ENCODE measurements around the gene NEGR1. TPM values are rescaled to one million over a fixed set of nuclear protein-coding genes. Genes with fewer than 3 reads are reported as not detected.

The NEGR1 gene
- total RNA-seq, 4 donors from 2014 or later = 34.5 to 58.8 (median 48.5) TPM

- intact Hi-C loops (cut with DNase I) = no loop called here
- Histone ChIP-seq H3K36me3 (no peaks in the 10 kb centered on the region), H3K27me3 (no peaks in the 10 kb centered on the region), H3K9me3 (no peaks in the 10 kb centered on the region), H3K27ac (replicated peaks in 1 of 4) (peak overlapping the region; percentile 15 to 46 (median 37)), H3K4me1 (peaks cover 0 to 36% (median 25%) of the 10 kb centered on the region in 4 donors), H3K4me3 (no peak overlapping the region)
- TF ChIP-seq POLR2AphosphoS5 (IDR thresholded peaks at IDR 0.05) (no peak), EP300 (IDR thresholded peaks at IDR 0.05) (no peak), POLR2A (IDR thresholded peaks at IDR 0.05; ENCODE audit: low read depth) (no peak), CTCF (IDR thresholded peaks at IDR 0.05) (no peak)
- DNase-seq (ENCODE audit: extremely low spot score) = no peak
Measured at GRCh38 chr1:72182859-72183258, 99.5 kb downstream of the NEGR1 start.

- Histone ChIP-seq H3K27ac (replicated peaks in 1 of 4) (no peak overlapping the region), H3K4me3 (no peak overlapping the region), H3K4me1 (peaks cover 0 to 14% (median 13%) of the 10 kb centered on the region in 4 donors), H3K36me3 (no peaks in the 10 kb centered on the region), H3K27me3 (no peaks in the 10 kb centered on the region), H3K9me3 (no peaks in the 10 kb centered on the region)
- TF ChIP-seq POLR2AphosphoS5 (IDR thresholded peaks at IDR 0.05) = no peak
- TF ChIP-seq CTCF (IDR thresholded peaks at IDR 0.05) = no peak
- no peak for TF ChIP-seq POLR2A (IDR thresholded peaks at IDR 0.05; ENCODE audit: low read depth)
- no peak for TF ChIP-seq EP300 (IDR thresholded peaks at IDR 0.05)
- intact Hi-C loops (cut with DNase I) = no loop called here
- 89% methylated on average over 2 of the region's 2 CpGs for WGBS
- no peak for DNase-seq (ENCODE audit: extremely low spot score)
Measured at GRCh38 chr1:72178266-72178665, 104.1 kb downstream of the NEGR1 start.

- no peak for TF ChIP-seq CTCF (IDR thresholded peaks at IDR 0.05)
- no peak for TF ChIP-seq POLR2AphosphoS5 (IDR thresholded peaks at IDR 0.05)
- no peak for TF ChIP-seq EP300 (IDR thresholded peaks at IDR 0.05)
- no peak for TF ChIP-seq POLR2A (IDR thresholded peaks at IDR 0.05; ENCODE audit: low read depth)
- H3K27me3 ChIP-seq = no peaks in the 10 kb centered on the region
- no peaks in the 10 kb centered on the region for H3K9me3 ChIP-seq
- no peak for DNase-seq (ENCODE audit: extremely low spot score)
- H3K4me3 ChIP-seq = no peak overlapping the region
- H3K4me1 ChIP-seq = peaks cover 0 to 10% (median 8%) of the 10 kb centered on the region in 4 donors
- H3K27ac ChIP-seq (replicated peaks in 1 of 4) = no peak overlapping the region
- H3K36me3 ChIP-seq = no peaks in the 10 kb centered on the region
- 84% methylated on average over 1 of the region's 1 CpG for WGBS
- intact Hi-C loops (cut with DNase I) = no loop called here
Measured at GRCh38 chr1:72177711-72178110, 104.6 kb downstream of the NEGR1 start.

- Histone ChIP-seq H3K9me3 (no peaks in the 10 kb centered on the region), H3K4me1 (peaks cover 0 to 3% (median 0%) of the 10 kb centered on the region in 4 donors), H3K36me3 (no peaks in the 10 kb centered on the region), H3K27ac (replicated peaks in 1 of 4) (no peak overlapping the region), H3K27me3 (no peaks in the 10 kb centered on the region), H3K4me3 (no peak overlapping the region)
- intact Hi-C loops (cut with DNase I) = no loop called here
- DNase-seq (ENCODE audit: extremely low spot score) = no peak
- TF ChIP-seq CTCF (IDR thresholded peaks at IDR 0.05) (no peak), EP300 (IDR thresholded peaks at IDR 0.05) (no peak), POLR2A (IDR thresholded peaks at IDR 0.05; ENCODE audit: low read depth) (no peak), POLR2AphosphoS5 (IDR thresholded peaks at IDR 0.05) (no peak)
Measured at GRCh38 chr1:72170246-72170645, 112.1 kb downstream of the NEGR1 start.

- TF ChIP-seq POLR2A (IDR thresholded peaks at IDR 0.05; ENCODE audit: low read depth) (no peak), POLR2AphosphoS5 (IDR thresholded peaks at IDR 0.05) (no peak), CTCF (IDR thresholded peaks at IDR 0.05) (no peak), EP300 (IDR thresholded peaks at IDR 0.05) (no peak)
- intact Hi-C loops (cut with DNase I) = no loop called here
- no peak overlapping the region for H3K27ac ChIP-seq (replicated peaks in 1 of 4)
- no peaks in the 10 kb centered on the region for H3K27me3 ChIP-seq
- peaks cover 0 to 3% (median 0%) of the 10 kb centered on the region in 4 donors for H3K4me1 ChIP-seq
- H3K9me3 ChIP-seq = no peaks in the 10 kb centered on the region
- H3K4me3 ChIP-seq = no peak overlapping the region
- WGBS = 89% methylated on average over 2 of the region's 2 CpGs
- DNase-seq (ENCODE audit: extremely low spot score) = no peak
- no peaks in the 10 kb centered on the region for H3K36me3 ChIP-seq
Measured at GRCh38 chr1:72166426-72166825, 115.9 kb downstream of the NEGR1 start.
